Activated CD4-positive, alpha-beta memory T cell treated with anti-CD3 and anti-CD28 coated beads, Interleukin-2, amount 10 ng/mL, durations not matched to agents 7 days and 5 days (primary cell): ENCODE results near the gene SDHAF4. TPM values are rescaled to one million over a fixed set of nuclear protein-coding genes. Genes with fewer than 3 reads are reported as not detected.

Experiments
- CTCF ChIA-PET: fragments of 350-600 bp; sonication (Branson Sonifier 250); formaldehyde crosslinking; loops from one replicate; lab custom pipeline; 2021; ENCODE audit warnings: antibody characterized with exemption, inconsistent platforms; lab: Charles Lee
- POLR2A ChIA-PET: fragments of 350-600 bp; sonication (Branson Sonifier 250); formaldehyde crosslinking; loops from one replicate; lab custom pipeline; 2021; ENCODE audit warnings: antibody characterized with exemption; lab: Charles Lee
- DNase-seq: peaks from one replicate; pipeline ENCODE4 v3.0.0-alpha.2; 2020
- H3K27ac Mint-ChIP-seq: one replicate; pipeline ENCODE4 v1.8.0; 2021; ENCODE audit warnings: mild to moderate bottlenecking, mixed read lengths
- H3K27me3 Mint-ChIP-seq: one replicate; pipeline ENCODE4 v1.8.0; 2021; ENCODE audit warnings: mixed read lengths
- H3K36me3 Mint-ChIP-seq: one replicate; pipeline ENCODE4 v1.8.0; 2021; ENCODE audit warnings: low read depth, mixed read lengths
- H3K4me1 Mint-ChIP-seq: one replicate; pipeline ENCODE4 v1.8.0; 2021; ENCODE audit warnings: mixed read lengths
- H3K4me3 Mint-ChIP-seq: one replicate; pipeline ENCODE4 v1.8.0; 2021; ENCODE audit warnings: mild to moderate bottlenecking, mixed read lengths
- H3K9me3 Mint-ChIP-seq: one replicate; pipeline ENCODE4 v1.8.0; 2021; ENCODE audit warnings: mixed read lengths
- total RNA-seq, 2 experiments: library from RNA; stranded (reverse); gene quantifications; one replicate each; pipeline ENCODE4 v1.2.3, GENCODE V29; 2021

Gene SDHAF4
- 10 to 100 TPM in 1 of 2 experiments, 1 to 10 TPM in 1; 9.8 to 11.6 TPM for total RNA-seq

- peak within 1 kb of the TSS; percentile 76 for H3K27ac Mint-ChIP-seq
- peaks cover 9% of the 10 kb centered on the region for H3K36me3 Mint-ChIP-seq
- no peaks in the 10 kb centered on the region for H3K9me3 Mint-ChIP-seq
- peaks cover 21% of the 10 kb centered on the region for H3K4me1 Mint-ChIP-seq
- peak; percentile 94 for DNase-seq
- CTCF ChIA-PET: interaction anchor here (0.7 to 2.7 kb wide), 7 partner anchors 9 to 154 kb away, joined by 3 to 7 read pairs (median 4); partner anchors contain the start of gene FAM135A
- peak within 1 kb of the TSS; percentile 79 for H3K4me3 Mint-ChIP-seq
- POLR2A ChIA-PET: interaction anchor here (1.0 to 3.1 kb wide), 10 partner anchors 9 to 153 kb away, joined by 3 to 30 read pairs (median 4); partner anchors contain the start of genes FAM135A and SMAP1
- H3K27me3 Mint-ChIP-seq: no peaks in the 10 kb centered on the region
These were observed at the start of gene SDHAF4 for GRCh38 chr6:70566751-70567382. Gene SDHAF4, plus strand, starts transcription at chr6:70566930. Its CDS starts 11 bp downstream, at chr6:70566941.

- Mint-ChIP-seq H3K9me3 (no peaks in the 10 kb centered on the region), H3K27ac (no peak overlapping the region), H3K4me1 (peaks cover 4% of the 10 kb centered on the region), H3K27me3 (no peaks in the 10 kb centered on the region), H3K4me3 (no peak overlapping the region), H3K36me3 (no peaks in the 10 kb centered on the region)
- ChIA-PET CTCF (interaction anchor here (0.8 to 3.6 kb wide), 4 partner anchors 168 to 438 kb away, joined by 3 to 44 read pairs (median 22); partner anchors contain the start of gene B3GAT2), POLR2A (no interaction called here)
- DNase-seq: no peak
These were observed 48.0 kb upstream of the SDHAF4 start for GRCh38 chr6:70518723-70519122.

- no peaks in the 10 kb centered on the region for H3K36me3 Mint-ChIP-seq
- ChIA-PET CTCF (interaction anchor here (0.6 to 3.6 kb wide), 13 partner anchors 12 to 1446 kb away, joined by 3 to 44 read pairs (median 4); partner anchors contain the start of gene B3GAT2), POLR2A (interaction anchor here (0.6 to 0.7 kb wide), 3 partner anchors 13 to 435 kb away, joined by 3 read pairs; no protein-coding TSS in a partner anchor)
- no peak overlapping the region for H3K27ac Mint-ChIP-seq
- H3K27me3 Mint-ChIP-seq: no peaks in the 10 kb centered on the region
- H3K9me3 Mint-ChIP-seq: no peaks in the 10 kb centered on the region
- no peak for DNase-seq
- H3K4me3 Mint-ChIP-seq: no peak overlapping the region
- H3K4me1 Mint-ChIP-seq: peaks cover 4% of the 10 kb centered on the region
These were observed 46.2 kb upstream of the SDHAF4 start for GRCh38 chr6:70520575-70520974.

GRCh38 chr6:70524721-70525286 lies 41.9 kb upstream of the SDHAF4 start:
- H3K27me3 Mint-ChIP-seq: no peaks in the 10 kb centered on the region
- H3K36me3 Mint-ChIP-seq: no peaks in the 10 kb centered on the region
- no peak overlapping the region for H3K27ac Mint-ChIP-seq
- no peaks in the 10 kb centered on the region for H3K4me1 Mint-ChIP-seq
- POLR2A ChIA-PET: no interaction called here
- H3K9me3 Mint-ChIP-seq: no peaks in the 10 kb centered on the region
- CTCF ChIA-PET: interaction anchor here (1.0 kb wide), 1 partner anchor 359 kb away, joined by 5 read pairs; no protein-coding TSS in a partner anchor
- DNase-seq: no peak
- no peak overlapping the region for H3K4me3 Mint-ChIP-seq

GRCh38 chr6:70527071-70527737 lies 39.5 kb upstream of the SDHAF4 start:
- no peaks in the 10 kb centered on the region for H3K9me3 Mint-ChIP-seq
- H3K27me3 Mint-ChIP-seq: no peaks in the 10 kb centered on the region

GRCh38 chr6:70530023-70530422 lies 36.7 kb upstream of the SDHAF4 start:
- ChIA-PET POLR2A (no interaction called here), CTCF (no interaction called here)
- H3K27me3 Mint-ChIP-seq: no peaks in the 10 kb centered on the region
- no peak for DNase-seq
- no peak overlapping the region for H3K4me3 Mint-ChIP-seq
- no peaks in the 10 kb centered on the region for H3K4me1 Mint-ChIP-seq
- no peaks in the 10 kb centered on the region for H3K9me3 Mint-ChIP-seq
- H3K36me3 Mint-ChIP-seq: no peaks in the 10 kb centered on the region
- H3K27ac Mint-ChIP-seq: no peak overlapping the region

More at GRCh38 chr6:70527071-70527737, 39.5 kb upstream of the SDHAF4 start:
- H3K4me3 Mint-ChIP-seq: no peak overlapping the region
- ChIA-PET POLR2A (no interaction called here), CTCF (interaction anchor here (0.9 to 1.4 kb wide), 2 partner anchors 18 to 357 kb away, joined by 3 read pairs; no protein-coding TSS in a partner anchor)
- H3K36me3 Mint-ChIP-seq: no peaks in the 10 kb centered on the region
- no peak overlapping the region for H3K27ac Mint-ChIP-seq
- no peak for DNase-seq
- no peaks in the 10 kb centered on the region for H3K4me1 Mint-ChIP-seq

- no peak overlapping the region for H3K4me3 Mint-ChIP-seq
- DNase-seq: no peak
- no peaks in the 10 kb centered on the region for H3K27me3 Mint-ChIP-seq
- no peaks in the 10 kb centered on the region for H3K36me3 Mint-ChIP-seq
- no peaks in the 10 kb centered on the region for H3K4me1 Mint-ChIP-seq
- ChIA-PET CTCF (interaction anchor here (0.7 to 0.9 kb wide), 3 partner anchors 56 to 351 kb away, joined by 4 to 5 read pairs (median 5); no protein-coding TSS in a partner anchor), POLR2A (no interaction called here)
- no peak overlapping the region for H3K27ac Mint-ChIP-seq
- no peaks in the 10 kb centered on the region for H3K9me3 Mint-ChIP-seq
These were observed 35.6 kb upstream of the SDHAF4 start for GRCh38 chr6:70531133-70531532.

GRCh38 chr6:70537266-70537665 lies 29.5 kb upstream of the SDHAF4 start:
- Mint-ChIP-seq H3K27ac (no peak overlapping the region), H3K4me3 (no peak overlapping the region), H3K9me3 (no peaks in the 10 kb centered on the region), H3K36me3 (peaks cover 3% of the 10 kb centered on the region), H3K4me1 (peaks cover 7% of the 10 kb centered on the region), H3K27me3 (no peaks in the 10 kb centered on the region)
- CTCF ChIA-PET: no interaction called here
- POLR2A ChIA-PET: no interaction called here
- DNase-seq: no peak

GRCh38 chr6:70538376-70538775 lies 28.4 kb upstream of the SDHAF4 start:
- Mint-ChIP-seq H3K27ac (no peak overlapping the region), H3K9me3 (no peaks in the 10 kb centered on the region), H3K4me1 (peaks cover 7% of the 10 kb centered on the region), H3K36me3 (peaks cover 3% of the 10 kb centered on the region), H3K4me3 (no peak overlapping the region), H3K27me3 (no peaks in the 10 kb centered on the region)
- no peak for DNase-seq
- CTCF ChIA-PET: no interaction called here
- POLR2A ChIA-PET: no interaction called here

GRCh38 chr6:70547313-70547712 lies 19.4 kb upstream of the SDHAF4 start:
- Mint-ChIP-seq H3K27ac (no peak overlapping the region), H3K27me3 (no peaks in the 10 kb centered on the region), H3K9me3 (no peaks in the 10 kb centered on the region), H3K4me1 (no peaks in the 10 kb centered on the region), H3K4me3 (no peak overlapping the region), H3K36me3 (no peaks in the 10 kb centered on the region)
- ChIA-PET POLR2A (no interaction called here), CTCF (interaction anchor here (0.7 to 5.1 kb wide), 5 partner anchors 27 to 463 kb away, joined by 3 to 57 read pairs (median 6); no protein-coding TSS in a partner anchor)
- no peak for DNase-seq

GRCh38 chr6:70547905-70548304 lies 18.8 kb upstream of the SDHAF4 start:
- Mint-ChIP-seq H3K4me3 (no peak overlapping the region), H3K36me3 (no peaks in the 10 kb centered on the region), H3K4me1 (no peaks in the 10 kb centered on the region), H3K9me3 (no peaks in the 10 kb centered on the region), H3K27me3 (no peaks in the 10 kb centered on the region), H3K27ac (no peak overlapping the region)
- ChIA-PET POLR2A (no interaction called here), CTCF (interaction anchor here (2.4 to 5.1 kb wide), 3 partner anchors 139 to 408 kb away, joined by 5 to 57 read pairs (median 16); no protein-coding TSS in a partner anchor)
- DNase-seq: no peak

GRCh38 chr6:70549327-70549726 lies 17.4 kb upstream of the SDHAF4 start:
- Mint-ChIP-seq H3K36me3 (no peaks in the 10 kb centered on the region), H3K27me3 (no peaks in the 10 kb centered on the region)
- CTCF ChIA-PET: interaction anchor here (5.1 kb wide), 1 partner anchor 137 kb away, joined by 57 read pairs; no protein-coding TSS in a partner anchor

More at GRCh38 chr6:70549327-70549726, 17.4 kb upstream of the SDHAF4 start:
- H3K4me3 Mint-ChIP-seq: no peak overlapping the region
- POLR2A ChIA-PET: no interaction called here
- H3K9me3 Mint-ChIP-seq: no peaks in the 10 kb centered on the region
- H3K27ac Mint-ChIP-seq: no peak overlapping the region
- DNase-seq: no peak
- H3K4me1 Mint-ChIP-seq: no peaks in the 10 kb centered on the region
